Left renal pelvis (tissue), 4 donors: ENCODE measurements around the gene TAS2R16. TPM values are rescaled to one million over a fixed set of nuclear protein-coding genes. Genes with fewer than 3 reads are reported as not detected.

Experiments used
- DNase-seq, 4 donors: peaks; one replicate each; pipeline ENCODE4 v3.0.0-alpha.2; 2013; ENCODE audit warnings: low read depth in 4 of 4, low spot score in 3 of 4
- polyA plus RNA-seq, 4 donors: library from polyadenylated mRNA; unstranded; fragments of 120-200 nt; gene quantifications; one replicate each; pipeline ENCODE4 v1.2.1, GENCODE V29; 2013; ENCODE audit not compliant: insufficient read length in 4 of 4

Gene TAS2R16, protein sequence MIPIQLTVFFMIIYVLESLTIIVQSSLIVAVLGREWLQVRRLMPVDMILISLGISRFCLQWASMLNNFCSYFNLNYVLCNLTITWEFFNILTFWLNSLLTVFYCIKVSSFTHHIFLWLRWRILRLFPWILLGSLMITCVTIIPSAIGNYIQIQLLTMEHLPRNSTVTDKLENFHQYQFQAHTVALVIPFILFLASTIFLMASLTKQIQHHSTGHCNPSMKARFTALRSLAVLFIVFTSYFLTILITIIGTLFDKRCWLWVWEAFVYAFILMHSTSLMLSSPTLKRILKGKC
- polyA plus RNA-seq: not detected

DNA sequence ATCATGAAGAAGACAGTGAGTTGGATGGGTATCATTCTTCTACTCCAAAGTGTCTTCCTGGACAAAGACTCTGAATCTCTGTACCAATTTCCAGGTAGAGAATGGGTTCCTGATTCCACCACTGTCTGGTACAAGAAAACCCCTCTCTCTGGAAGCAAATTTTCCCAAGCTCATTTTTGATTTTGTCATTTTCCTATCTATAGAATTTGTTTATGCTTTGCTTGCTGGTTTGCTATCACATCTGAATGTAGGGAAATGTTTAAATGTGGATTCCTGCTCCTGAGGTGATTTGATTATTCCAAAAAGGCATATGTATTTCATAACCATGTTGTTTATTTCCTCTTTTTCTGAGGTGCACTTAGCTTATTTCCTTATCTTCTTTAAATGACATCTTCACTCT, at the start of gene TAS2R16:
Gene TAS2R16, minus strand, starts transcription at position 101 of the 400 bp plus-strand sequence. Its CDS starts 66 bp downstream, at position 35.
- no peak for DNase-seq

DNA sequence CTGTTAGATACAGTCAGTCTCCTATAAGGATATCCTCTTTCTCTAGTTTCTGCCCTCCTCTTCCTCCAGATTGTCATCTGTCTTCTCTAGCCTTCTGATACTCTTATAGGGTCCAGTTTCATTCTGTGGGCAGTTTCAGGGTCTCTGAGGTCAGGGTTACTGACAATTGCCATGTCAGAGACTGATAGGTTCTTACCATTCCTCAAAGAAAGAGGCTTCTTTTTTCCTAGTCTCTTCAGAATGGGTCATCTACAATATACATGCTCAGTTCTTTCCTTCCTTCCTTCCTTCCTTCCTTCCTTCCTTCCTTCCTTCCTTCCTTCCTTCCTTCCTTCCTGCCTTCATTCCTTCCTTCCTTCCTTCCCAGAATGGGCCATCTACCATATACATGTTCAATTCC, 48.1 kb upstream of the TAS2R16 start:
- DNase-seq: no peak

DNA sequence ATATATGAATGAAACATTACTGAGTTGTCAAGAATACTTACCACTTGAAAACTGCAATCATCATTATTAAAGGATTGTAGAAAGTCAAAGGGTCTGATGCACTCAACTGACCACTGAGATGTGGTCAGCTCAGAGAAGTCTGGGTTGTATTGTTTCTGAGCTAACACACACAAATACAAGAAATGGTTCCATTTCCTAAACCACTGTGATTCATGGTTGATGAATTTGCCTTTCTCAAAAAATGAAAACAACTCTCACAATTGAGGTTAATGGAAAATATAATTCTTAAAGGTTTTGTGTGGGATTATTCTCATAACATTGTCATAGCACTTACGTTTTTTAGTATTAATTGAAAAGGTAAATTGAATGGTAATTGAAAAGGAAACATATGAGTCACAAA, 45.6 kb upstream of the TAS2R16 start:
- DNase-seq: no peak

DNA sequence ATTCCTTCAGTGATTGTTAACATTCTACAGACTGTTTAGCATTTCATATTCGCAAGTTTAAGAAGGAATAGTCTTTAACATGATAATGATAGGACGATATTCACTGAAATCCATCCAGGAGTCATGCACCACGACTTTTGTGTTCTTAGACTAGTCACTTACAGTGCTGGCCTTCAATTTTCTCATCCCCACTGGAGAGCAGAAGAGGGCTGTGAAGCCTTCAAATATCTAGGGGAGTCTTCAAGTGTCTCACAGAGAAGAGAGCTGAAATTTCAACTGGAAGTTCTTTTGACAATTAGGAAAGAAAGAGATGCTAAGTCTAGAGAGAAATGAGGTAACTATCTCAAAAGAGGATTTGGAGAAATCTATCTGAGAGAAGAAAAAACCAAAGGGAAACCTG, 43.8 kb upstream of the TAS2R16 start:
- DNase-seq: no peak

DNA sequence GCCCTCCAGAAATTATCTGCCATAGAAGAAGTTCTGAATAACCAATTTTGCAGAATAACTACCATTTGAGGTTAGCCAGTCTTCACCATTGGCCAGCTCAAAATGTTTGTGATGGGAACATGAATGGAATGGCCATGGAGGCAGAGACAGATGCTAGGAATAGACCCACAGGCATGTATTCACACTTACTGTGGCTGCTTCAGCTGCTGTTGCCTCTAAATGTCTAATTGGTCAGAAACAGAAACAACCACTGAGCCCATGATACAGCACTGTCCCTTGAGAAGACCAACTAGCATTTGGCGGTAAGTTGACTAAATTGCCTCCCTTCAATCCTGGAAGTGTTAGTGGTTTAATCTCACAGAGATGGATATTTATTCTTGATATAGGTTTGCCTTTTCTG, 38.6 kb upstream of the TAS2R16 start:
- DNase-seq: no peak

DNA sequence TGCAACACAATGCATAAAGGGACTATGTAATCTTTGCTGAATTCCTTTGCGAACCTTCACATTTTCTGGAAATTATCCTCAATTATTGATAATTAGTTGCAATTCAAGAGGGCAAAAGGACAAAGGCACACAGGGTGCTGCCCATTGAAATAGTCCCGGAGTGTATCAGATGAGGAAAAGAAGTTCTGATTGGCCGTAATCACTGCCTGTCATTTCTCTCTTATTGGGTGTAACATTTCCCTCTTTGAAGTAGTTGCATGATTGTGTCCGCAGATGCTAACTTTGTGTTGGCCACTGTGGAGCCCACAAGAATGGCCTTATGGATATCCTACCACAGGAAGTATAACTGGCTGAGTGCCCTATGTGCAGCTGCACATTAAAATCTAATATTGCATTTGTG, 35.1 kb upstream of the TAS2R16 start:
- no peak for DNase-seq

DNA sequence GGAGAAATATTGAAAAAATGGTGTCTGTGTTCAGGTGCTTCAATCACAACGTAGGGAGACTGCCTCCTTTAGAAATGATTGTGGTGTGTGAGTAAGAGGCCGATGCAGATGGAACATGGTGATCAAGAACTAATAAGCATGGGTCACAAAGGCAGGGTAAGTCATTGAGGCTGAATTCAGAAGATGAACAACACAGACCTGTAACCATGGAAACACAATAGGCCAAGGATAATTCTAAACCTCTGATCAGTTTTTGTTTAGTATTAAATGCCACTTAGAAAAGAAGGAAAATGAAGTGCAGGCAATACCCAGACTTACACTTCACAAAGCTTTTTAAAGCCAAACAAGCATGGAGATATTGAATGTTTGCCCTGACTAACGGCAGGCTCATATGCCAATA, 32.8 kb upstream of the TAS2R16 start:
- no peak for DNase-seq

DNA sequence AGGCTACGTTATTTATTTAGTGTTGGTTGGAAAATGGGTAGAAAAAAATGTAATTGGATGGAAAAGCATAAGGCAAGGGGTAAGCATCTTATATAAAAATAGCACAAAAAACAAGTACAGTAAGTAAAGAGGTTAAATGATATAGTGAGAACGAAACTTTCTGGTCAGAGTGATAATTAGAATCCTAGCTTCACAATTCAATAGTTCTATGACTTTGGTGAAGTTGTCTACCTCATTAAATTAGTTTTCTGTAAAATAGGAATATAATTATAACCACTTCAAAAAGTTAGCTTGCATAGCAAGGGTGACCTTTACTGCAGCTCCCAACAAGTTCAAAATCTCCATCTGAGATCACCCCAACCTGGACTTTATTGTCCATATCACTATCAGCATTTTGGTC, 30.8 kb upstream of the TAS2R16 start:
- no peak for DNase-seq

DNA sequence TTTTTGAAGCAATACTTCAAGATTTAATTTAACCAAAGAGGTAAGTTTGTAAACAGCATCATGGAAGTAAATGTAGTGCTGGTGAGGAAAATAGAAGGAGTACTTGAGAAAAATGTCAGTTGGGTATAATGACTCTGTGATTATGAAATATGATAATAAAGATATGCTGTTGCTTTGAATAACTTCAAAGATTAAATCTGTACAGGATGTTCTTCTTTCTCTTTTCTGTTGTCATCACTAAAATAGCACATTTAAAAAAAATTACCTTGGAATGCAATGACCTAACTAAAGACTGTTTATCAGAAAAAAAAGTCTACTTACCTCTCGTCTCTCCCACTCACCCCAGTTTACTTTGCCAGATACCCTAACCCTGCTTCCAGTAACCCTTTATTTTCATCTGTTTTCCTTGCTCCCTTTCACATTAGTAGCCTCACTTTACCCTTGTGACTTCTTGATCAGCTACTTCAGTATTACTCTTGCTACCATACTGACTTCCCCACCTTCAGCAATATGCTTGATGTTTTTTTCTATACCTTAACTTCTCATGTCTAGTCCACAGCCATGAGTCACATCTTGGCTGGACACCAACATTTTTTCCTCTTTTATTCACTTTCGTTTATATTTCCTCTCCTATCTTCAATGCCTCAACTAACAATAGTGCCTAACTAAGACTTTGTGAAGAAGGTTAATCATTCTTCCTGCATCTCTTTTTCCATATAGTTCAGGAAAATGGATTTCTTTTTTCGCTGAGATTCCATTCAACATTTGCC, 29.7 kb upstream of the TAS2R16 start:
- DNase-seq: no peak

DNA sequence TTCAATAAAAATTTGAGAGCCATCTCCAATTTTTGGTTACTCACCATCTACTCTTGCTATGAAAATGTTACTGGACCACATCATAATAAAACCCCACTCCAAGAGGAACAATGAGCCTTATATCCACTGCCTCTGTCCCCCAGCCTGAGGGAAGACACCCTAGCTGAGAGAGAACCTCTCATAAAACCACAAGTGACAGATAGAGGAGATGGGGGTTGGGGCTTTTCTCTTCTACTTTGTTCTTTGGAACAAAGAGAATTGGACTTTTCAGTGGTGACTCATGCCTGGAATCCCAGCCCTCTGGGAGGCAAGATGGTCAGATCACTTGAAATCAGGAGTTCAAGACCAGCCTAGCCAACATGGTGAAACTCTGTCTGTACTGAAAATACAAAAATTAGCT, 27.6 kb upstream of the TAS2R16 start:
- no peak for DNase-seq

DNA sequence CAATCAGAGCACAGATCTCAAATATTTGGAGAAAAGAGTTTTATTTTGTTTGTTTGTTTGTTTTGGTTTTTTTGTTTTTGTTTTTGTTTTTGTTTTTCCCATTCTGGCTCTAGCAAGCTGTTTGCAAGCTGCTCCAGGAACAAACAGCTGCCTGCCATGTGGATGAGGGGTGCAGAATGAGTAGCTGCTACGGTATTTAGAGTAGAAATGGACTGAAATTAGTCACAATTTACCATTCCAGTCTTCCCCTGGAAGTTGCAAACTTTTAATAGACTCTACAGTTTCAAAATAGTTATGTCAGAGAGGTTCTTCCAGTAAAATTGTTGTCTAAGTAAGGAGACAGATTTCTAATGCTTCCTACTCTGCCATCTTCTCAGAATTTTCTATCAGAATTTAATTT, 27.1 kb upstream of the TAS2R16 start:
- no peak for DNase-seq

DNA sequence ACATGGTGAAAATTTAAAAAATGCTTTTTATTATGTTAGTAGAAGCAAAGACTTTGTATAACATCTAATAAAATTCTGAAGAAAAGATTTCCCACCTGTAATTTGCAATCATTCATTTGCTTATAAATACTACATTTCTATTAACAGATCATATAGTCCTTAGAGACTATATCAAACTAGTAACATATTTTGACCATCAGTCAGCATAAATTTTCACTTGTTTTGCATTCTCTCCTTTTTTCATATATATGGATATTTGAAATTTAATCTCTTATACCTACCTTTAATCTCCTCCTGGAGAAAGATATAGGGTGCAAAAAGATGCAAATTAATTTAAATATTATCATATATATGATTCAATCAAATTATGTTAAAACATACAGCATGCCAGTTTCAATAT, 16.9 kb upstream of the TAS2R16 start:
- no peak for DNase-seq

DNA sequence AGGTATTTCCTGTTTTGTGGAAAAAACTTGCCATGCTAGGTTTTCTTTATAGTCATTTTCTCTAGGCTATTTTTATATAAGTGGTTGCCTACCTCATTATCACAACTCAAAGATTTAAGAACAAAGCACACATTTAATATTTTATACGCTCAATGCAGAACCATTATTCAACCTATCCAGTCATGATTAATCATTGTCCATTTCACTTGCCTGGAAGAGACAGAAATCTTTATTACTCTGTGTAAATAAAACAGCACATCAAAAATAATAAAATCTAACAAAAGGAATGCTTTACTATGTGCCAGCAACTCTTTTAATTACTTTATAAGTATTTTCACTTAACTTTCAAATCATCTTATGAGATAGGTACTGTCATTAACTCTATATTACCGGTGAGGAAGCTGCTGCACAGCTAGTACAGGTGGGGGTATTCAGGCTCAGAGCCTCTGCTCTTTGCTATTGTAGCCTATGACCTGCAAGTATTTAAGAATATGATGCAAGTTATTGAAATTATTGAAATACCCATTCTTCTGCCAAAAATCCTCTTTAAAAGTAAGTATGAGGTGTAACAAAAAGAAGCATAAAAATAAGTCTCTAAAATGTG, 16.4 kb upstream of the TAS2R16 start:
- DNase-seq: no peak

DNA sequence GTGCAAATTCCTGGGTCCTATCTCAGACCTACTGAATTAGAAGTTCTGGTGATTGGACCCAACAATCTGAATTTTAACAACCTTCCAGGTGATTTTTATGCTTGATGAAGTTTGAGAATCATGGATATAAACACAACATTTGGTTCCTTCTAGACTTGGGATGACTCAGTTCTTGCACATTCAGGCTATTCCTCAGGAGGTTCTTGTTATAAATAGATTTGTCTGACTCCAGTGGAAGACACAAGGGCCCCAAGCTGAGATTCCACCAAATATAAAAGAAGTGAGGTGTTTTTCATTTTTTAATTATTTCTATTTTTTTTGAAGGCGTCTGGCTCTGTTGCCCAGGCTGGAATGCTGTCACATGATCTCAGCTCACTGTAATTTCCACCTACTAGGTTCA, 9.4 kb upstream of the TAS2R16 start:
- no peak for DNase-seq

DNA sequence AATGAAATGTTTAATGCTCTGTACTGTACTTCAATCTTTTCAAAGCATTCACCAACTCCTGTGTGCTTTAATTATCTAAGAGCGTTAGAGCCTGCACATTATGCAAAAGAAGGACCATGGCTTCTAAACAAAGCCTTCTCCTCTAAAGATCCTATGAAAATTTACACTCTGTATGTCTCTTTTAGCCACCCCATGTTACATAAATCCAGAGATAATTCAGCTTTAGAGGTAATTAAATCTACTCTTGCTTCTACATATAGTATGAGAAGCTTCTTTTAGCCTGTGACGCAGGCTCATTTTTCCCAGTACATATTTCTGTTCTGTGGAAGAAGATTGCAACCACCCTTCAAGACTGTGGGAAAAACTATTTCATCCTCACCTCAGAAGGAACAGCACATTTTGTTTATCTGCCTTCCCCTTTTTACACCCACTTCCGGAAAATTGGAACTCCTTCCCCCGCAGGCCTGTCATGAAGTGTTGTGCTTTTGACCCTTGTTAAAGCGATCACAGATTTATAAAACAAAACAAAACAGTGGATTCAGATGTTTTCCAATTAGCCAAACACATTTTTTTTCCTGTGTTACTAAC, 8.1 kb upstream of the TAS2R16 start:
- no peak for DNase-seq

DNA sequence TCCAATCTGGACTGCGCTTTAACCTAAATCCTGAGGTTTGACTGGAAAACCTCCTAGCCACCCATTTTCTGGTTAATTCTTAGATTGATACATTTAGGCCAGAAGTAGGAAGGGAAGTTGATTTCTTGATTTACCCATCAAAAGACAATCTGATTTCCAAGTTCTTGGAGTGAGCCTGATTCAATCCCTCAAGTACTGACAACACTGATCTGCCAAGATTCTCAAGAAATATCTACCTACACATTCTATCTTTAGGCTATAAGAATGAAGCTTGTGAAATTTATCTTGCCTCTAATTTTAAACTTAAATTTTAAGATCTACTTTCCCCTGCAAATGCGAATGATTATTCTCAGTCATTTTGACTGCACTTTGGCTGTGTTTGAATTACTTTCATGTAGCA, 5.9 kb downstream of the TAS2R16 start:
- no peak for DNase-seq

DNA sequence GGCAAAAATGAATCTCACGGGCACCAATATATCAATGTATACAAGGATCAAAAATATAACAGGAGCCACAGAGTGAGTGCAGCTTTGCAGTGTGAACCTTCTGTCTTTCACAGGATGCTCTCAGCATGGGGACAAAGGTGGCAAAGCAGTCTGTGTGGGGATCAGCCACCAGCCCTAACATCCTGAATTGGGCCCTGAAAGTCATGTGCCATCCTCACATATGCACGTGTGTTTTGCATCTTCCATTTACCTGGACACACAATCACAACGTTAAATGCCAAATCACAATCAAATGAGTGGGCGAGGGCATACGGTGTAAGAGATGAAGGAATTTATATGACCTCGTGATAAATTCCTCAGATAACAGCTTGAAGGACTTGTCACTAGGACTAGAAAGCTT, 6.5 kb downstream of the TAS2R16 start:
- DNase-seq: no peak

DNA sequence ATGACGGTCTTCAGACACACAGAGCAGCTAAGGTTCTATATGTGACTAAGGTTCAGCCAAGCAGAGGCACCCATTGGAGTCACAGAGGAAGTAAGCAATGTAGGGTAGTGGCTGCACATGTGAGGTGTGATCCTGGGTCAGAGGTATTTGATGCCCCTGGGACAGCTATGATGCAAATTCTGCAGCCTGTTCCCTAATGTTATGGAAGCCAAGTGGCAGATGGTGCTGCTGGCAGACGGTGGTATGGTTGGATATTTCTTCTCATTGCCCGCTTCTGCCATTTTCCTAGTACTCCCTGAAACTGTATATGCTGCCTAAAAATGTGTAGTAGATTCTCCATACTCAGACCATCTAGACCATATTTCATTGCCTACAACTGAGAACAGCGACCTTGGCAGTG, 7.2 kb downstream of the TAS2R16 start:
- no peak for DNase-seq

DNA sequence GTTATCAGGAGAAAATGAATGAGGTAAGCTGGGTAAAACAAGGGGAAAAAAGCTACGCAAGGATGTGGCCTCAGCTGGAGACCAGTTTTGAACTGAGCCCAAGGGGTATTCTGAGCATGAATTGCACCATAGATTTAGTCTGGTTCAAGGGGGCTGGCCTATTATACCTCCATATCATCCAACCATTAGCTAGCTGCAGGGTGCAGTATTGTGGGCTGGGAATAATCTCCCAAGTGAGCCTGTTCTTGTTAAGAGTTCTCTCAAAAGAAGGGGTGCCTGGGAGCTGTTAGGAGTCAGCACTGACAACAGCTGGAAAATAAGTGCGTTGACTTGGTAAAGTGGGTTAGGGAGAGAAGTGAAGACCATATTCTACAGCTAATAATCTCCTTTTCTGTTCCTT, 8.0 kb downstream of the TAS2R16 start:
- no peak for DNase-seq

DNA sequence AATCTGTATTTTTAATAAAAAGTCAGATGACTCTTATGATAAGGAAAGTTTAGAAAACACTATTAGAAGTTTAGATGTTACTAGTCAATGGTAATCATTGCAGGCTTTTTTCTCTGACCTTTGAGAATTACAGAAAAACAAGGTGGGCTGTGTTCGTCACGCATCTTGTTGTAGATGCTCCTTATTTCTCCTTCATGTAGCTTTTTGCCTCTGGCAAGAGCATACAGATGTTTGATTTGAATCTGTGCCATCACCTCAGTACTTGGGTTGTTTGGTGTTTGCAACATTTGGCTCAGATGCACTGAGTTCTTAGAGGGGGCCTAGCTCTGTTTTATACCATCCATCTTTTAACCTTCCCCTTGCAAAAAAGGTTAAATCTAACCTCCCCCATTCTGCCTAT, 11.5 kb downstream of the TAS2R16 start:
- DNase-seq: no peak

DNA sequence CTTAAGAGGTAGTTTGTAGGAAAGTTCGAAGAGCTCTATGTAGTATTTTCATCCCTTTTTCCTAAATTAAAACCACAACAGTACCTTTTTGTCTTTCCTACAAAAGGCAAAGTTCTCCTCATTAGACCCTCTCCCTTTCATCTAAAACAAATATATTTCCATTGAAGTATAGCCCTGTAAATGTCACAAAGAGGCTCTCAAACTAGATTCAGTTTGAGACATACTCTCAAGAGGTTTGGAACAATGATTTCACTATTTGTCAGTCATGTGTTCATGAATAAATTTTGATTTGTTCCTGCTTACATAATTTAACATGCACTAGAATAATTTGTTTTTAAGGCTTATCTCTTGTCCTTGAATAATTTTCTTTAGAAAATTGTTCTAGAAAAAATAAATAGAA, 12.2 kb downstream of the TAS2R16 start:
- DNase-seq: no peak

DNA sequence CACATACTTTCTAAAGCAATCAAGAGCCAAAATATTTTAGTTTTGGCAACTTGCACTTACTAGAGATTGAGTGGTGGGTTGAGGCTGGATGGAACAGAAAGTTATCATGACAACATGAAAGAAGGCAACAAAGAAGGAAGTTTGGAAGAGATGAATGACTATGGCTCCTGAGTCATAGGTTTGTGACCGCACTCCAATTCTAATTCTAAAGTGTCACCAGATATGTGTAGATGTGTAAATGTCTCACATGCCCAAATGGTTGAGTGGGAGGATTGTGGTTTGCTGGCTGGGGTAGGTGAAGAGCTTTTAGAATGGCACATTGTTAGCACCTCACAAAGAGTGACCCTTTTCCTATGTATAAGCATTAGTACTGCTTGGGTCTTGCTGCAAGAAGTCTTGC, 20.2 kb downstream of the TAS2R16 start:
- no peak for DNase-seq
